ENCODE data around the gene KRTAP10-4. TPM values are rescaled to one million over a fixed set of nuclear protein-coding genes. Genes with fewer than 3 reads are reported as not detected.

KRTAP10-4 gene
- total RNA-seq, 1 donor from 2014 or later = not detected

- Mint-ChIP-seq H3K36me3 (ENCODE audit: low read depth, unreplicated experiment) (no peaks in the 10 kb centered on the region), H3K27ac (ENCODE audit: unreplicated experiment) (no peak overlapping the region), H3K9me3 (ENCODE audit: unreplicated experiment) (peaks cover 9% of the 10 kb centered on the region), H3K4me1 (ENCODE audit: low read depth, unreplicated experiment) (no peaks in the 10 kb centered on the region), H3K4me3 (ENCODE audit: unreplicated experiment) (no peak overlapping the region), H3K27me3 (ENCODE audit: low read depth, unreplicated experiment) (peaks cover 24% of the 10 kb centered on the region)
- Histone ChIP-seq H3K9me3 (ENCODE audit: insufficient read depth, low read depth, low read length) (no peaks in the 10 kb centered on the region), H4K20me1 (ENCODE audit: insufficient read depth, low read length) (no peaks in the 10 kb centered on the region), H3K4me3 (ENCODE audit: insufficient read depth, low read depth, low read length) (no peak overlapping the region), H3K79me2 (ENCODE audit: insufficient read depth, low read length) (no peaks in the 10 kb centered on the region), H3K27me3 (ENCODE audit: insufficient read depth, low read length) (no peaks in the 10 kb centered on the region), H2AFZ (ENCODE audit: low read depth, low read length) (no peak overlapping the region), H3K4me1 (ENCODE audit: insufficient read depth, low read length) (no peaks in the 10 kb centered on the region), H3K27ac (ENCODE audit: low read depth, low read length) (no peak overlapping the region), H3K36me3 (ENCODE audit: insufficient read depth, low read length) (no peaks in the 10 kb centered on the region), H3K9ac (ENCODE audit: low read length) (no peak overlapping the region), H3K4me2 (ENCODE audit: low read length) (no peak overlapping the region)
- FAIRE-seq (no peak), DNase-seq (ENCODE audit: low read depth) (no peak)
- TF ChIP-seq, protein P1, sequence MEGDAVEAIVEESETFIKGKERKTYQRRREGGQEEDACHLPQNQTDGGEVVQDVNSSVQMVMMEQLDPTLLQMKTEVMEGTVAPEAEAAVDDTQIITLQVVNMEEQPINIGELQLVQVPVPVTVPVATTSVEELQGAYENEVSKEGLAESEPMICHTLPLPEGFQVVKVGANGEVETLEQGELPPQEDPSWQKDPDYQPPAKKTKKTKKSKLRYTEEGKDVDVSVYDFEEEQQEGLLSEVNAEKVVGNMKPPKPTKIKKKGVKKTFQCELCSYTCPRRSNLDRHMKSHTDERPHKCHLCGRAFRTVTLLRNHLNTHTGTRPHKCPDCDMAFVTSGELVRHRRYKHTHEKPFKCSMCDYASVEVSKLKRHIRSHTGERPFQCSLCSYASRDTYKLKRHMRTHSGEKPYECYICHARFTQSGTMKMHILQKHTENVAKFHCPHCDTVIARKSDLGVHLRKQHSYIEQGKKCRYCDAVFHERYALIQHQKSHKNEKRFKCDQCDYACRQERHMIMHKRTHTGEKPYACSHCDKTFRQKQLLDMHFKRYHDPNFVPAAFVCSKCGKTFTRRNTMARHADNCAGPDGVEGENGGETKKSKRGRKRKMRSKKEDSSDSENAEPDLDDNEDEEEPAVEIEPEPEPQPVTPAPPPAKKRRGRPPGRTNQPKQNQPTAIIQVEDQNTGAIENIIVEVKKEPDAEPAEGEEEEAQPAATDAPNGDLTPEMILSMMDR (IDR thresholded peaks at IDR 0.05; ENCODE audit: insufficient read depth, low read depth, low read length) = no peak
- no peak for TF ChIP-seq EZH2 (IDR thresholded peaks at IDR 0.05; ENCODE audit: insufficient read depth, low read length)
Observed at GRCh38 chr21:44533891-44534627, 39.5 kb upstream of the KRTAP10-4 start.

GRCh38 chr21:44534688-44535087 is 38.8 kb upstream of the KRTAP10-4 start:
- Histone ChIP-seq H3K9me3 (ENCODE audit: insufficient read depth, low read depth, low read length) (no peaks in the 10 kb centered on the region), H3K36me3 (ENCODE audit: insufficient read depth, low read length) (no peaks in the 10 kb centered on the region), H4K20me1 (ENCODE audit: insufficient read depth, low read length) (no peaks in the 10 kb centered on the region), H3K27me3 (ENCODE audit: insufficient read depth, low read length) (no peaks in the 10 kb centered on the region), H3K9ac (ENCODE audit: low read length) (no peak overlapping the region), H2AFZ (ENCODE audit: low read depth, low read length) (no peak overlapping the region), H3K4me3 (ENCODE audit: insufficient read depth, low read depth, low read length) (no peak overlapping the region), H3K79me2 (ENCODE audit: insufficient read depth, low read length) (no peaks in the 10 kb centered on the region), H3K27ac (ENCODE audit: low read depth, low read length) (no peak overlapping the region), H3K4me2 (ENCODE audit: low read length) (no peak overlapping the region), H3K4me1 (ENCODE audit: insufficient read depth, low read length) (no peaks in the 10 kb centered on the region)
- no peak for DNase-seq (ENCODE audit: low read depth)
- no peak for FAIRE-seq
- peaks cover 27% of the 10 kb centered on the region for H3K27me3 Mint-ChIP-seq (ENCODE audit: low read depth, unreplicated experiment)
- no peaks in the 10 kb centered on the region for H3K36me3 Mint-ChIP-seq (ENCODE audit: low read depth, unreplicated experiment)
- H3K9me3 Mint-ChIP-seq (ENCODE audit: unreplicated experiment) = peaks cover 9% of the 10 kb centered on the region
- no peaks in the 10 kb centered on the region for H3K4me1 Mint-ChIP-seq (ENCODE audit: low read depth, unreplicated experiment)
- no peak overlapping the region for H3K27ac Mint-ChIP-seq (ENCODE audit: unreplicated experiment)
- TF ChIP-seq, protein P1 (IDR thresholded peaks at IDR 0.05; ENCODE audit: insufficient read depth, low read depth, low read length) = no peak
- TF ChIP-seq EZH2 (IDR thresholded peaks at IDR 0.05; ENCODE audit: insufficient read depth, low read length) = no peak
- no peak overlapping the region for H3K4me3 Mint-ChIP-seq (ENCODE audit: unreplicated experiment)

- Histone ChIP-seq H2AFZ (ENCODE audit: low read depth, low read length) (no peak overlapping the region), H3K27me3 (ENCODE audit: insufficient read depth, low read length) (no peaks in the 10 kb centered on the region), H3K9ac (ENCODE audit: low read length) (no peak overlapping the region), H3K36me3 (ENCODE audit: insufficient read depth, low read length) (no peaks in the 10 kb centered on the region), H3K79me2 (ENCODE audit: insufficient read depth, low read length) (no peaks in the 10 kb centered on the region), H3K4me1 (ENCODE audit: insufficient read depth, low read length) (no peaks in the 10 kb centered on the region), H4K20me1 (ENCODE audit: insufficient read depth, low read length) (no peaks in the 10 kb centered on the region), H3K4me3 (ENCODE audit: insufficient read depth, low read depth, low read length) (no peak overlapping the region), H3K9me3 (ENCODE audit: insufficient read depth, low read depth, low read length) (no peaks in the 10 kb centered on the region), H3K4me2 (ENCODE audit: low read length) (no peak overlapping the region), H3K27ac (ENCODE audit: low read depth, low read length) (no peak overlapping the region)
- peaks cover 11% of the 10 kb centered on the region for H3K9me3 Mint-ChIP-seq (ENCODE audit: unreplicated experiment)
- H3K27ac Mint-ChIP-seq (ENCODE audit: unreplicated experiment) = no peak overlapping the region
- TF ChIP-seq, protein P1 (IDR thresholded peaks at IDR 0.05; ENCODE audit: insufficient read depth, low read depth, low read length) = no peak
- no peak for TF ChIP-seq EZH2 (IDR thresholded peaks at IDR 0.05; ENCODE audit: insufficient read depth, low read length)
- DNase-seq (ENCODE audit: low read depth) = no peak
- no peak for FAIRE-seq
- H3K27me3 Mint-ChIP-seq (ENCODE audit: low read depth, unreplicated experiment) = peaks cover 16% of the 10 kb centered on the region
- no peak overlapping the region for H3K4me3 Mint-ChIP-seq (ENCODE audit: unreplicated experiment)
- H3K4me1 Mint-ChIP-seq (ENCODE audit: low read depth, unreplicated experiment) = no peaks in the 10 kb centered on the region
- H3K36me3 Mint-ChIP-seq (ENCODE audit: low read depth, unreplicated experiment) = no peaks in the 10 kb centered on the region
Observed at GRCh38 chr21:44535963-44536362, 37.6 kb upstream of the KRTAP10-4 start.

All from astrocyte (in vitro differentiated cells and primary cell).